IMR-90 (cell line): Measurements from ENCODE around the gene MFSD2B. TPM values are rescaled to one million over a fixed set of nuclear protein-coding genes. Genes with fewer than 3 reads are reported as not detected.

ENCODE experiments used
- ATAC-seq: fragments of 200-7000 bp; cut with Tn5 transposase; 2 replicates; pipeline ENCODE4 v1.9.1; 2020; ENCODE audit warnings: low read depth, mild to moderate bottlenecking, moderate library complexity
- BruUV-seq: library from RNA; stranded (reverse); fragments of 400-500 nt; replicated peaks from 2 replicates; lab custom pipeline; 2021; lab: Mats Ljungman, UMichigan
- CTCF ChIA-PET: fragments of 300-600 bp; formaldehyde crosslinking; extraction: SDS; loops from one replicate; lab custom pipeline; 2021; ENCODE audit warnings: antibody characterized with exemption; lab: Yijun Ruan, JAX
- POLR2A ChIA-PET: fragments of 300-600 bp; sonication (Branson Sonifier 250); formaldehyde crosslinking; loops from one replicate; lab custom pipeline; 2022; ENCODE audit warnings: antibody characterized with exemption; ENCODE audit not compliant: unreplicated experiment; lab: Charles Lee
- DNase-seq: peaks from one replicate; pipeline ENCODE4 v3.0.0; 2013
- H2AFZ ChIP-seq: replicated peaks from 2 replicates; pipeline ENCODE3; 2013; ENCODE audit warnings: low read length, mild to moderate bottlenecking; ENCODE audit not compliant: poor library complexity
- H2AK5ac ChIP-seq: 2 replicates; pipeline ENCODE4 v1.6.1; 2013; ENCODE audit warnings: low read depth, low read length, inconsistent platforms
- H2AK9ac ChIP-seq: replicated peaks from 2 replicates; pipeline ENCODE3; 2013; ENCODE audit warnings: mild to moderate bottlenecking, low read depth, low read length, moderate library complexity; ENCODE audit not compliant: poor library complexity
- H2BK120ac ChIP-seq: 2 replicates; pipeline ENCODE4 v1.6.1; 2013; ENCODE audit warnings: low read depth, low read length, inconsistent platforms
- H2BK15ac ChIP-seq: 3 replicates; pipeline ENCODE4 v1.6.1; 2013; ENCODE audit warnings: low read depth, low read length, inconsistent platforms
- H2BK20ac ChIP-seq: 2 replicates; pipeline ENCODE4 v1.6.1; 2013; ENCODE audit warnings: low read depth, mild to moderate bottlenecking, inconsistent platforms, low read length, moderate library complexity
- H2BK5ac ChIP-seq: 2 replicates; pipeline ENCODE4 v1.6.1; 2013; ENCODE audit warnings: mild to moderate bottlenecking, low read depth, low read length, inconsistent platforms; ENCODE audit not compliant: poor library complexity, severe bottlenecking
- H3K14ac ChIP-seq: replicated peaks from 2 replicates; pipeline ENCODE4 v1.6.1; 2013; ENCODE audit warnings: low read depth, low read length, inconsistent platforms
- H3K18ac ChIP-seq: 2 replicates; pipeline ENCODE4 v1.6.1; 2013; ENCODE audit warnings: low read depth, low read length, control low read depth
- H3K23ac ChIP-seq: 2 replicates; pipeline ENCODE4 v1.6.1; 2013; ENCODE audit warnings: low read depth, low read length, inconsistent platforms
- H3K27ac ChIP-seq: 2 replicates; pipeline ENCODE4 v1.5.1; 2013; ENCODE audit warnings: mild to moderate bottlenecking, control low read depth, low read length; ENCODE audit not compliant: insufficient read depth
- H3K27me3 ChIP-seq: 2 replicates; pipeline ENCODE4 v1.6.1; 2013; ENCODE audit warnings: low read length; ENCODE audit not compliant: control insufficient read depth, insufficient read depth
- H3K36me3 ChIP-seq: 2 replicates; pipeline ENCODE4 v1.6.1; 2013; ENCODE audit warnings: low read length, mixed read lengths; ENCODE audit not compliant: control insufficient read depth, insufficient read depth
- H3K4ac ChIP-seq: 2 replicates; pipeline ENCODE4 v1.6.1; 2013; ENCODE audit warnings: low read depth, low read length, inconsistent platforms
- H3K4me1 ChIP-seq: 2 replicates; pipeline ENCODE4 v1.6.1; 2013; ENCODE audit warnings: low read length, mixed read lengths; ENCODE audit not compliant: control insufficient read depth, insufficient read depth
- H3K4me2 ChIP-seq: 2 replicates; pipeline ENCODE4 v1.6.1; 2013; ENCODE audit warnings: low read depth, mild to moderate bottlenecking, control low read depth, low read length, moderate library complexity
- H3K4me3 ChIP-seq: 2 replicates; pipeline ENCODE4 v1.5.1; 2013; ENCODE audit warnings: low read depth, mild to moderate bottlenecking, control low read depth, low read length, moderate library complexity; ENCODE audit not compliant: insufficient read depth
- H3K56ac ChIP-seq: 2 replicates; pipeline ENCODE4 v1.6.1; 2013; ENCODE audit warnings: low read length, inconsistent platforms; ENCODE audit not compliant: insufficient read depth; ENCODE audit errors: extremely low read depth
- H3K79me1 ChIP-seq, 2 experiments: 2 replicates each; pipeline ENCODE4 v1.6.1; 2013; ENCODE audit warnings: low read length in 2 of 2, inconsistent platforms in 1 of 2, low read depth in 1 of 2
- H3K9ac ChIP-seq: 2 replicates; pipeline ENCODE4 v1.6.1; 2013; ENCODE audit warnings: low read depth, low read length, control low read depth
- H3K9me1 ChIP-seq: 2 replicates; pipeline ENCODE4 v1.6.1; 2013; ENCODE audit warnings: low read length, inconsistent platforms; ENCODE audit not compliant: insufficient read depth
- H3K9me3 ChIP-seq: 2 replicates; pipeline ENCODE4 v1.6.1; 2013; ENCODE audit warnings: low read length; ENCODE audit not compliant: control insufficient read depth, insufficient read depth
- H4K20me1 ChIP-seq: 2 replicates; pipeline ENCODE4 v1.6.1; 2013; ENCODE audit warnings: low read length, inconsistent platforms; ENCODE audit not compliant: insufficient read depth
- H4K5ac ChIP-seq: 2 replicates; pipeline ENCODE4 v1.6.1; 2013; ENCODE audit warnings: mild to moderate bottlenecking, low read depth, low read length, control low read depth
- H4K8ac ChIP-seq, 2 experiments: 2 replicates each; pipeline ENCODE4 v1.6.1; 2013; ENCODE audit warnings: low read depth in 2 of 2, low read length in 2 of 2, control low read depth in 1 of 2, inconsistent platforms in 1 of 2
- H4K91ac ChIP-seq: 2 replicates; pipeline ENCODE4 v1.6.1; 2013; ENCODE audit warnings: low read depth, low read length, inconsistent platforms; ENCODE audit not compliant: insufficient read depth
- CEBPB ChIP-seq: IDR thresholded peaks from 2 replicates; pipeline ENCODE4 v1.6.1; 2012; ENCODE audit warnings: low read depth, low read length, improper control_type of control experiment
- CHD1 ChIP-seq: IDR thresholded peaks from 2 replicates; pipeline ENCODE4 v1.6.1; 2012; ENCODE audit warnings: low read depth, low read length, improper control_type of control experiment
- FOS ChIP-seq: fragments of 150-350 bp; IDR thresholded peaks from 2 replicates; pipeline ENCODE4 v1.6.1; 2016; ENCODE audit warnings: low read depth, low read length
- RFX5 ChIP-seq: IDR thresholded peaks from 2 replicates; pipeline ENCODE4 v1.8.0; 2012; ENCODE audit warnings: low read depth, mild to moderate bottlenecking, low read length, moderate library complexity
- WGBS, 2 experiments: methylation state at CpG; one replicate each; pipeline versions ENCODE4 v1.1.5 to v1.1.7; 2013; ENCODE audit warnings: missing lambda C conversion rate in 2 of 2; ENCODE audit not compliant: insufficient read length in 1 of 2; ENCODE audit errors: extremely low coverage in 2 of 2; 5-methylcytosine and 5-hydroxymethylcytosine counted together
- dilution Hi-C: fragments of 300-500 bp; cut with HindIII; formaldehyde crosslinking; loops from one replicate; pipeline ENCODE4 v1.14.3; 2018; ENCODE audit warnings: low sequenced_read_pairs; ENCODE audit not compliant: unreplicated experiment
- in situ Hi-C: fragments of 300-500 bp; cut with MboI; formaldehyde crosslinking; loops from 3 replicates; pipeline ENCODE4 v1.14.3; 2019; ENCODE audit warnings: low sequenced_read_pairs, inconsistent platforms, mixed read lengths
- intact Hi-C: fragments of 100-400 bp; cut with micrococcal nuclease; formaldehyde crosslinking; loops from 2 replicates; pipeline ENCODE4 v1.10.0; 2022
- polyA plus RNA-seq, 3 experiments: library from polyadenylated mRNA; depleted of rRNA; stranded (reverse); fragments of >200 nt; gene quantifications; 2 replicates each; pipeline ENCODE4 v1.2.3, GENCODE V29; 2012; ENCODE audit warnings: low replicate concordance in 1 of 3
- total RNA-seq: library from RNA; depleted of rRNA; stranded (reverse); fragments of >200 nt; gene quantifications from 2 replicates; pipeline ENCODE4 v1.2.3, GENCODE V29; 2012

Gene MFSD2B
- total and polyA plus RNA-seq, 2 of the 4 experiments (the other 2 are of a cell fraction): 0.05 TPM; not detected in 1

GRCh38 chr2:24017711-24018110 is 7.8 kb downstream of the MFSD2B start:
- H3K36me3 ChIP-seq: peaks cover 4% of the 10 kb centered on the region
- dilution Hi-C loops: no loop called here
- 84% methylated on average over 3 of the region's 8 CpGs; no CpG with 5 or more reads in 1 of the 2 experiments for WGBS, 2 experiments

More at GRCh38 chr2:24017711-24018110, 7.8 kb downstream of the MFSD2B start:
- H4K20me1 ChIP-seq: no peaks in the 10 kb centered on the region
- no peak overlapping the region for H3K4me3 ChIP-seq
- H2BK120ac ChIP-seq: no peak overlapping the region
- no peak overlapping the region for H3K18ac ChIP-seq
- ChIA-PET CTCF (no interaction called here), POLR2A (no interaction called here)
- H3K4me1 ChIP-seq: peaks cover 10% of the 10 kb centered on the region
- H2BK5ac ChIP-seq: no peak overlapping the region
- H3K79me1 ChIP-seq: peaks cover 0 to 3% of the 10 kb centered on the region in 2 experiments; a peak in 1 of 4 replicates
- no peak overlapping the region for H3K4me2 ChIP-seq
- no peak overlapping the region for H3K23ac ChIP-seq
- H4K8ac ChIP-seq: no peak overlapping the region
- H4K5ac ChIP-seq: no peak overlapping the region
- H2AFZ ChIP-seq: no peak overlapping the region
- ATAC-seq (no peak), DNase-seq (no peak)
- no peak overlapping the region for H4K91ac ChIP-seq
- in situ Hi-C loops (no loop called here), intact Hi-C loops (no loop called here)
- H2AK5ac ChIP-seq: peak overlapping the region; percentile 21; the same call in 1 of the 2 replicates
- H3K14ac ChIP-seq: no peak overlapping the region
- H3K4ac ChIP-seq: no peak overlapping the region; the same call in 1 of the 2 replicates
- H2BK20ac ChIP-seq: no peak overlapping the region
- H3K9me1 ChIP-seq: peaks cover 20% of the 10 kb centered on the region; the same call in 1 of the 2 replicates
- no peak overlapping the region for H3K27ac ChIP-seq
- no TSS peak for BruUV-seq
- no peak overlapping the region for H3K56ac ChIP-seq
- no peaks in the 10 kb centered on the region for H3K27me3 ChIP-seq
- TF ChIP-seq CEBPB (no peak), CHD1 (no peak), RFX5 (no peak), FOS (no peak)
- H3K9me3 ChIP-seq: no peaks in the 10 kb centered on the region
- no peak overlapping the region for H3K9ac ChIP-seq
- H2AK9ac ChIP-seq: no peak overlapping the region
- no peak overlapping the region for H2BK15ac ChIP-seq
